ENCODE measurements around the gene DIP2C.

- TF ChIP-seq TAF1 (IDR thresholded peaks at IDR 0.05; ENCODE audit: borderline replicate concordance, low read depth, low read length), result no peak
- TF ChIP-seq GATA2 (CRISPR knock-in tag; IDR thresholded peaks at IDR 0.05), result no peak
- no peak for TF ChIP-seq MAX (IDR thresholded peaks at IDR 0.05; ENCODE audit: low read depth)
- no peak for TF ChIP-seq TEAD4 (IDR thresholded peaks at IDR 0.05; ENCODE audit: borderline replicate concordance, insufficient read depth)
- no peak for TF ChIP-seq CTCF (IDR thresholded peaks at IDR 0.05)
- no peak for TF ChIP-seq ZBTB33 (IDR thresholded peaks at IDR 0.05; ENCODE audit: borderline replicate concordance, low read depth)
- no peak for TF ChIP-seq EP300 (IDR thresholded peaks at IDR 0.05; ENCODE audit: borderline replicate concordance in 1 of 2, low read depth in 1 of 2, low read length in 1 of 2)
- TF ChIP-seq USF2 (IDR thresholded peaks at IDR 0.05; ENCODE audit: borderline replicate concordance, low read depth, low read length), result no peak
- no peak for TF ChIP-seq NFIC (IDR thresholded peaks at IDR 0.05; ENCODE audit: borderline replicate concordance)
- TF ChIP-seq RFX5 (IDR thresholded peaks at IDR 0.05; ENCODE audit: low read length), result no peak
- no peak for TF ChIP-seq RAD21 (IDR thresholded peaks at IDR 0.05; ENCODE audit: low read length)
- no peak for TF ChIP-seq POLR2AphosphoS5 (IDR thresholded peaks at IDR 0.05; ENCODE audit: low read depth, low read length)
- no peak for TF ChIP-seq CHD2 (IDR thresholded peaks at IDR 0.05; ENCODE audit: low read length, partially characterized antibody)
- TF ChIP-seq USF1 (IDR thresholded peaks at IDR 0.05; ENCODE audit: borderline replicate concordance, low read depth), result no peak
Measured at GRCh38 chr10:543131-543530, 146.3 kb downstream of the DIP2C start.
